Measurements from ENCODE around the gene ZBTB20. TPM values are rescaled to one million over a fixed set of nuclear protein-coding genes. Genes with fewer than 3 reads are reported as not detected.

Gene ZBTB20
- total RNA-seq, 1 donor from 2014 or later: 21.4 TPM

- no peaks in the 10 kb centered on the region for H3K9me3 Mint-ChIP-seq (ENCODE audit: unreplicated experiment)
- Histone ChIP-seq H3K79me2 (ENCODE audit: insufficient read depth, low read length) (no peaks in the 10 kb centered on the region), H4K20me1 (ENCODE audit: insufficient read depth, low read length) (no peaks in the 10 kb centered on the region), H3K27me3 (ENCODE audit: insufficient read depth, low read length) (no peaks in the 10 kb centered on the region), H3K9me3 (ENCODE audit: insufficient read depth, low read depth, low read length) (no peaks in the 10 kb centered on the region), H2AFZ (ENCODE audit: low read depth, low read length) (no peak overlapping the region), H3K4me2 (ENCODE audit: low read length) (no peak overlapping the region), H3K36me3 (ENCODE audit: insufficient read depth, low read length) (no peaks in the 10 kb centered on the region), H3K4me3 (ENCODE audit: insufficient read depth, low read depth, low read length) (no peak overlapping the region), H3K27ac (ENCODE audit: low read depth, low read length) (no peak overlapping the region), H3K9ac (ENCODE audit: low read length) (no peak overlapping the region), H3K4me1 (ENCODE audit: insufficient read depth, low read length) (peaks cover 2% of the 10 kb centered on the region)
- H3K27me3 Mint-ChIP-seq (ENCODE audit: low read depth, unreplicated experiment): no peaks in the 10 kb centered on the region
- H3K27ac Mint-ChIP-seq (ENCODE audit: unreplicated experiment): no peak overlapping the region
- no peak for DNase-seq (ENCODE audit: low read depth)
- no peak for FAIRE-seq
- TF ChIP-seq EZH2 (IDR thresholded peaks at IDR 0.05; ENCODE audit: insufficient read depth, low read length) (no peak), CTCF (IDR thresholded peaks at IDR 0.05; ENCODE audit: insufficient read depth, low read depth, low read length) (no peak)
- H3K36me3 Mint-ChIP-seq (ENCODE audit: low read depth, unreplicated experiment): no peaks in the 10 kb centered on the region
- H3K4me3 Mint-ChIP-seq (ENCODE audit: unreplicated experiment): no peak overlapping the region
- H3K4me1 Mint-ChIP-seq (ENCODE audit: low read depth, unreplicated experiment): no peaks in the 10 kb centered on the region
Observed at GRCh38 chr3:114896978-114897377, 250.1 kb downstream of the ZBTB20 start.

- Histone ChIP-seq H3K79me2 (ENCODE audit: insufficient read depth, low read length) (no peaks in the 10 kb centered on the region), H3K27ac (ENCODE audit: low read depth, low read length) (no peak overlapping the region), H4K20me1 (ENCODE audit: insufficient read depth, low read length) (no peaks in the 10 kb centered on the region), H2AFZ (ENCODE audit: low read depth, low read length) (no peak overlapping the region), H3K4me1 (ENCODE audit: insufficient read depth, low read length) (no peaks in the 10 kb centered on the region), H3K9me3 (ENCODE audit: insufficient read depth, low read depth, low read length) (no peaks in the 10 kb centered on the region), H3K36me3 (ENCODE audit: insufficient read depth, low read length) (no peaks in the 10 kb centered on the region), H3K27me3 (ENCODE audit: insufficient read depth, low read length) (no peaks in the 10 kb centered on the region), H3K4me3 (ENCODE audit: insufficient read depth, low read depth, low read length) (no peak overlapping the region), H3K4me2 (ENCODE audit: low read length) (no peak overlapping the region), H3K9ac (ENCODE audit: low read length) (no peak overlapping the region)
- no peak overlapping the region for H3K27ac Mint-ChIP-seq (ENCODE audit: unreplicated experiment)
- no peaks in the 10 kb centered on the region for H3K27me3 Mint-ChIP-seq (ENCODE audit: low read depth, unreplicated experiment)
- FAIRE-seq (no peak), DNase-seq (ENCODE audit: low read depth) (no peak)
- TF ChIP-seq CTCF (IDR thresholded peaks at IDR 0.05; ENCODE audit: insufficient read depth, low read depth, low read length) (no peak), EZH2 (IDR thresholded peaks at IDR 0.05; ENCODE audit: insufficient read depth, low read length) (no peak)
- H3K36me3 Mint-ChIP-seq (ENCODE audit: low read depth, unreplicated experiment): no peaks in the 10 kb centered on the region
- H3K4me3 Mint-ChIP-seq (ENCODE audit: unreplicated experiment): no peak overlapping the region
- no peaks in the 10 kb centered on the region for H3K4me1 Mint-ChIP-seq (ENCODE audit: low read depth, unreplicated experiment)
- H3K9me3 Mint-ChIP-seq (ENCODE audit: unreplicated experiment): no peaks in the 10 kb centered on the region
Observed at GRCh38 chr3:114893361-114893760, 253.7 kb downstream of the ZBTB20 start.

DNA sequence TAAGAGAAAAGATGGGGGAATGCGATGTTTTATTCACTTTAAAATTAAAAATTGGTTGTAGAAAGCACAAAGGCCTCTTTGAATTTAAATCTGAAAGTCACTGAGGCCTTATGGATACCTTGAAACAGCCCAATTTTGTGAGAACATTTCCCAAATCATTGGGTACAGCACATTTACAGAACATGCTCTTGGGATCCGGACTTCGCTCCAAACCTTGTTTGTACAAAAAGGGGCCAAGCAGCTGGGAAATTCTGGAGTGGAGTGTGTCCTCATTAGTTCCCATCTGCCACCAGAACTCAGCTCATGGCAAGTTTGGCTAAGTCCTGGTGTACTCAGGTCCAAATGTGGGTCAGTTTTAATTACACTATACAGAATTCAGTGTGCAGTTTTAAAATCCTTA lies 254.2 kb downstream of the ZBTB20 start:
- Histone ChIP-seq H3K79me2 (ENCODE audit: insufficient read depth, low read length) (no peaks in the 10 kb centered on the region), H3K4me2 (ENCODE audit: low read length) (no peak overlapping the region), H3K9ac (ENCODE audit: low read length) (no peak overlapping the region), H3K27me3 (ENCODE audit: insufficient read depth, low read length) (no peaks in the 10 kb centered on the region), H3K9me3 (ENCODE audit: insufficient read depth, low read depth, low read length) (no peaks in the 10 kb centered on the region), H3K36me3 (ENCODE audit: insufficient read depth, low read length) (no peaks in the 10 kb centered on the region), H3K4me1 (ENCODE audit: insufficient read depth, low read length) (no peaks in the 10 kb centered on the region), H2AFZ (ENCODE audit: low read depth, low read length) (no peak overlapping the region), H3K4me3 (ENCODE audit: insufficient read depth, low read depth, low read length) (no peak overlapping the region), H3K27ac (ENCODE audit: low read depth, low read length) (no peak overlapping the region), H4K20me1 (ENCODE audit: insufficient read depth, low read length) (no peaks in the 10 kb centered on the region)
- Mint-ChIP-seq H3K27ac (ENCODE audit: unreplicated experiment) (no peak overlapping the region), H3K4me1 (ENCODE audit: low read depth, unreplicated experiment) (no peaks in the 10 kb centered on the region), H3K27me3 (ENCODE audit: low read depth, unreplicated experiment) (no peaks in the 10 kb centered on the region), H3K36me3 (ENCODE audit: low read depth, unreplicated experiment) (no peaks in the 10 kb centered on the region), H3K9me3 (ENCODE audit: unreplicated experiment) (no peaks in the 10 kb centered on the region), H3K4me3 (ENCODE audit: unreplicated experiment) (no peak overlapping the region)
- DNase-seq (ENCODE audit: low read depth) (no peak), FAIRE-seq (no peak)
- no peak for TF ChIP-seq EZH2 (IDR thresholded peaks at IDR 0.05; ENCODE audit: insufficient read depth, low read length)
- no peak for TF ChIP-seq CTCF (IDR thresholded peaks at IDR 0.05; ENCODE audit: insufficient read depth, low read depth, low read length)
